Stimulated activated CD8-positive, alpha-beta memory T cell treated with anti-CD3 and anti-CD28 coated beads, Interleukin-4, amount 100 ng/mL, for 48 hours (primary cell): ENCODE measurements around the gene SALL3.

ENCODE experiments used
- DNase-seq: peaks from one replicate; pipeline ENCODE4 v3.0.0-alpha.2; 2020

The SALL3 gene

GRCh38 chr18:78965917-78966792, 13.5 kb upstream of the SALL3 start:
- DNase-seq = no peak

GRCh38 chr18:78966793-78967106, 12.9 kb upstream of the SALL3 start:
- DNase-seq = no peak

GRCh38 chr18:78967692-78968091, 11.9 kb upstream of the SALL3 start:
- DNase-seq = no peak

- no peak for DNase-seq
Observed at GRCh38 chr18:78969574-78970315, 9.9 kb upstream of the SALL3 start.

GRCh38 chr18:78970774-78971333, 8.8 kb upstream of the SALL3 start:
- DNase-seq = no peak

- peak; percentile 12 for DNase-seq
Observed at GRCh38 chr18:78971511-78972245, 7.9 kb upstream of the SALL3 start.

GRCh38 chr18:78972385-78972918, 7.2 kb upstream of the SALL3 start:
- peak; percentile 9 for DNase-seq

GRCh38 chr18:78972930-78973331, 6.7 kb upstream of the SALL3 start:
- peak; percentile 21 for DNase-seq

- DNase-seq = peak; percentile 18
Observed at GRCh38 chr18:78973357-78974083, 6.1 kb upstream of the SALL3 start.

GRCh38 chr18:78974115-78974761, 5.4 kb upstream of the SALL3 start:
- DNase-seq = peak; percentile 24

GRCh38 chr18:78975292-78975691, 4.3 kb upstream of the SALL3 start:
- DNase-seq = no peak

GRCh38 chr18:78975699-78976335, 3.8 kb upstream of the SALL3 start:
- DNase-seq = no peak

GRCh38 chr18:78976765-78977636, 2.6 kb upstream of the SALL3 start:
- peak; percentile 21 for DNase-seq

- peak; percentile 22 for DNase-seq
Observed at GRCh38 chr18:78977637-78978348, 1.8 kb upstream of the SALL3 start.

- peak; percentile 19 for DNase-seq
Observed at GRCh38 chr18:78978349-78979055, 1.1 kb upstream of the SALL3 start.

GRCh38 chr18:78979056-78979729, 425 bp upstream of the SALL3 start:
- DNase-seq = peak; percentile 27

GRCh38 chr18:78980279-78980771, 707 bp downstream of the SALL3 start:
- no peak for DNase-seq
